GM12878 (cell line): Measurements from ENCODE around the gene GBGT1. TPM values are rescaled to one million over a fixed set of nuclear protein-coding genes. Genes with fewer than 3 reads are reported as not detected.

Experiments
- CREB1 ChIP-seq: IDR thresholded peaks from 2 replicates; pipeline ENCODE4 v1.6.1; 2012; ENCODE audit warnings: low read depth, mild to moderate bottlenecking, inconsistent platforms
- EED ChIP-seq: sonication (generic); IDR thresholded peaks from 2 replicates; pipeline ENCODE4 v1.6.1; 2016; ENCODE audit warnings: antibody characterized with exemption, low read depth
- HDGF ChIP-seq: fragments of 450-650 bp; IDR thresholded peaks from 2 replicates; pipeline ENCODE4 v1.6.1; 2016; ENCODE audit warnings: antibody characterized with exemption
- JUND ChIP-seq: IDR thresholded peaks from 2 replicates; pipeline ENCODE4 v1.6.1; 2012; ENCODE audit warnings: low read depth, mild to moderate bottlenecking, low read length, improper control_type of control experiment, moderate library complexity
- MEF2A ChIP-seq: IDR thresholded peaks from 2 replicates; pipeline ENCODE4 v1.6.1; 2011; ENCODE audit warnings: low read depth, mild to moderate bottlenecking, low read length, moderate library complexity; ENCODE audit not compliant: insufficient read depth
- MTA2 ChIP-seq: fragments of 450-650 bp; IDR thresholded peaks from 2 replicates; pipeline ENCODE4 v1.6.1; 2016; ENCODE audit warnings: low read depth, mild to moderate bottlenecking, moderate library complexity
- NKRF ChIP-seq: fragments of 450-650 bp; conservative IDR thresholded peaks from 2 replicates; pipeline ENCODE4 v1.6.1; 2017; ENCODE audit warnings: mild to moderate bottlenecking, moderate library complexity
- POLR2A ChIP-seq: IDR thresholded peaks from 2 replicates; pipeline ENCODE4 v1.6.1; 2011; ENCODE audit warnings: low read depth, mild to moderate bottlenecking, low read length
- SIN3A ChIP-seq: IDR thresholded peaks from 2 replicates; pipeline ENCODE4 v1.6.1; 2012; ENCODE audit warnings: low read depth, low read length, improper control_type of control experiment
- ZBED1 ChIP-seq: IDR thresholded peaks from 2 replicates; pipeline ENCODE4 v1.6.1; 2016; ENCODE audit warnings: borderline replicate concordance
- ZBTB4 ChIP-seq: fragments of 450-650 bp; formaldehyde crosslinking; IDR thresholded peaks from 2 replicates; pipeline ENCODE4 v1.4.0; 2022; ENCODE audit warnings: mild to moderate bottlenecking, moderate library complexity
- ZBTB40 ChIP-seq: fragments of 450-650 bp; IDR thresholded peaks from 2 replicates; pipeline ENCODE4 v1.6.1; 2016; ENCODE audit warnings: mild to moderate bottlenecking, moderate library complexity, borderline replicate concordance
- polyA plus RNA-seq, 11 experiments: library from polyadenylated mRNA; depleted of rRNA in 4 of 11; unstranded in 6 of 11; stranded (reverse) in 5 of 11; fragments of >200 nt; fragmentation: Nextera tagmentation in 4 of 11; fragmentation: Illumina TruSeq in 1 of 11; extraction: Ambion mirVana in 4 of 11; extraction: Trizol in 1 of 11; gene quantifications; 1 replicate in 1 of 11; 2 replicates in 10 of 11; pipeline versions ENCODE4 v1.2.1 to v1.2.3, GENCODE V29; 2011 to 2016; ENCODE audit warnings: inconsistent platforms in 2 of 11, missing spikeins in 2 of 11, low read depth in 1 of 11
- total RNA-seq, 4 experiments: library from RNA; depleted of rRNA in 3 of 4; stranded (reverse); fragments of >200 nt in 3 of 4; fragmentation: Illumina TruSeq in 1 of 4; extraction: Trizol in 1 of 4; gene quantifications; 2 replicates each; pipeline versions ENCODE4 v1.2.1 to v1.2.3, GENCODE V29; 2013 to 2021
- TF ChIP-seq, protein P1 (sequence below): fragments of 450-650 bp; IDR thresholded peaks from 2 replicates; pipeline ENCODE4 v1.6.1; 2017; ENCODE audit warnings: antibody characterized with exemption, mild to moderate bottlenecking, moderate library complexity
- TF ChIP-seq, protein P2 (sequence below): fragments of 450-650 bp; IDR thresholded peaks from 2 replicates; pipeline ENCODE4 v1.6.1; 2016; ENCODE audit warnings: mild to moderate bottlenecking

The GBGT1 gene
- total and polyA plus RNA-seq, 10 of the 15 experiments (the other 5 are each of a cell fraction or from before 2014, with no cell fraction given) = 0.08 to 1.9 (median 0.49) TPM

DNA sequence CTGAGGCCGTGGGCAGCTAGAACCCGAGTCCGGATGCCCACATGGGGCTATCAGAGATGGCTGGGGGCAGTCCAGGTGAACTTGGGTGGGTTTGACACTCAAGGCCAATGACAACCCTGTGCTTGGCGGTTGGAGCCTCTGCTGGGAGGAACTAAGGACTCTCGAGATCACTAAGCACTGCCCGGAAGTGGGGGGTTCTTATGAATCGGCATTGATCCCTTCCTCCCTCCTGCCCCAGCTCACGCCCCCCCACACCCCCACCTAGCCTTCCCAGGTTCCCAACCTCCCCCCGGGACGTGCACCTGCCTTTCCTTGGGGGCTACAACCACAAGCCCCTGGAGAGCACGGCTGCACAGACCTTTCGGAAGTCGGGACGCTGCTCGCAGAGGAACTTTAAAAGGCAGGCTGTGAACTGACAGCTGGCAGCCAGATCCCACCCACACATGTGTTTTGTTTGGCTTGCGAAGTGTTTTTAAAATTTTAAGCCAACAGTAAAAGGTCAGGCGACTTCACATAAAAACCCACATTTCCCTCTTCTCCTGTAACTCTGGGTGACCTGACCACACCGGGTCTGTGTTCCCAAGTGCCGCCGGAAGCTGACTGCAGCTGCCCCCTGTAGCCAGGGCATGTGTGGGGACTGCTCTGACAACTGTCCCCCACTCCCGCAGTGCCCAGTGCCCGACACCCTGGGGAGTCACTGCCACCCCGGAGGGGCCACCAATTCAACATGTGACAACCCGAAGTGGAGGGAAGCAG is 37.6 kb downstream of the GBGT1 start (continued):
- TF ChIP-seq, protein P1, sequence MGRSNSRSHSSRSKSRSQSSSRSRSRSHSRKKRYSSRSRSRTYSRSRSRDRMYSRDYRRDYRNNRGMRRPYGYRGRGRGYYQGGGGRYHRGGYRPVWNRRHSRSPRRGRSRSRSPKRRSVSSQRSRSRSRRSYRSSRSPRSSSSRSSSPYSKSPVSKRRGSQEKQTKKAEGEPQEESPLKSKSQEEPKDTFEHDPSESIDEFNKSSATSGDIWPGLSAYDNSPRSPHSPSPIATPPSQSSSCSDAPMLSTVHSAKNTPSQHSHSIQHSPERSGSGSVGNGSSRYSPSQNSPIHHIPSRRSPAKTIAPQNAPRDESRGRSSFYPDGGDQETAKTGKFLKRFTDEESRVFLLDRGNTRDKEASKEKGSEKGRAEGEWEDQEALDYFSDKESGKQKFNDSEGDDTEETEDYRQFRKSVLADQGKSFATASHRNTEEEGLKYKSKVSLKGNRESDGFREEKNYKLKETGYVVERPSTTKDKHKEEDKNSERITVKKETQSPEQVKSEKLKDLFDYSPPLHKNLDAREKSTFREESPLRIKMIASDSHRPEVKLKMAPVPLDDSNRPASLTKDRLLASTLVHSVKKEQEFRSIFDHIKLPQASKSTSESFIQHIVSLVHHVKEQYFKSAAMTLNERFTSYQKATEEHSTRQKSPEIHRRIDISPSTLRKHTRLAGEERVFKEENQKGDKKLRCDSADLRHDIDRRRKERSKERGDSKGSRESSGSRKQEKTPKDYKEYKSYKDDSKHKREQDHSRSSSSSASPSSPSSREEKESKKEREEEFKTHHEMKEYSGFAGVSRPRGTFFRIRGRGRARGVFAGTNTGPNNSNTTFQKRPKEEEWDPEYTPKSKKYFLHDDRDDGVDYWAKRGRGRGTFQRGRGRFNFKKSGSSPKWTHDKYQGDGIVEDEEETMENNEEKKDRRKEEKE = no peak
- TF ChIP-seq CREB1 = 0 out of 2 replicates have a peak, but pooled peaks have one; percentile 51
- TF ChIP-seq EED = 0 out of 2 replicates have a peak, but pooled peaks have one; percentile 51
- TF ChIP-seq MTA2 = peak; percentile 41; the same call in 1 of the 2 replicates
- TF ChIP-seq ZBTB40 = peak; percentile 19; the same call in 1 of the 2 replicates
- TF ChIP-seq MEF2A = 0 out of 2 replicates have a peak, but pooled peaks have one; percentile 13
- TF ChIP-seq ZBED1 = no peak
- TF ChIP-seq NKRF = peak; percentile 89
- 0 out of 2 replicates have a peak, but pooled peaks have one; percentile 30 for TF ChIP-seq POLR2A
- TF ChIP-seq ZBTB4 (CRISPR knock-in tag) = no peak
- peak; percentile 80; the same call in 1 of the 2 replicates for TF ChIP-seq JUND
- TF ChIP-seq, protein P2, sequence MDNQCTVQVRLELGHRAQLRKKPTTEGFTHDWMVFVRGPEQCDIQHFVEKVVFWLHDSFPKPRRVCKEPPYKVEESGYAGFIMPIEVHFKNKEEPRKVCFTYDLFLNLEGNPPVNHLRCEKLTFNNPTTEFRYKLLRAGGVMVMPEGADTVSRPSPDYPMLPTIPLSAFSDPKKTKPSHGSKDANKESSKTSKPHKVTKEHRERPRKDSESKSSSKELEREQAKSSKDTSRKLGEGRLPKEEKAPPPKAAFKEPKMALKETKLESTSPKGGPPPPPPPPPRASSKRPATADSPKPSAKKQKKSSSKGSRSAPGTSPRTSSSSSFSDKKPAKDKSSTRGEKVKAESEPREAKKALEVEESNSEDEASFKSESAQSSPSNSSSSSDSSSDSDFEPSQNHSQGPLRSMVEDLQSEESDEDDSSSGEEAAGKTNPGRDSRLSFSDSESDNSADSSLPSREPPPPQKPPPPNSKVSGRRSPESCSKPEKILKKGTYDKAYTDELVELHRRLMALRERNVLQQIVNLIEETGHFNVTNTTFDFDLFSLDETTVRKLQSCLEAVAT = 0 out of 2 replicates have a peak, but pooled peaks have one; percentile 20
- 0 out of 2 replicates have a peak, but pooled peaks have one; percentile 24 for TF ChIP-seq HDGF
- TF ChIP-seq SIN3A = peak; percentile 93
